Measurements from ENCODE around the gene GARIN5B. TPM values are rescaled to one million over a fixed set of nuclear protein-coding genes. Genes with fewer than 3 reads are reported as not detected.

Gene GARIN5B
- polyA plus RNA-seq, 2 of the 4 experiments (the other 2 are of a cell fraction) = 0.05 TPM; not detected in 1

DNA sequence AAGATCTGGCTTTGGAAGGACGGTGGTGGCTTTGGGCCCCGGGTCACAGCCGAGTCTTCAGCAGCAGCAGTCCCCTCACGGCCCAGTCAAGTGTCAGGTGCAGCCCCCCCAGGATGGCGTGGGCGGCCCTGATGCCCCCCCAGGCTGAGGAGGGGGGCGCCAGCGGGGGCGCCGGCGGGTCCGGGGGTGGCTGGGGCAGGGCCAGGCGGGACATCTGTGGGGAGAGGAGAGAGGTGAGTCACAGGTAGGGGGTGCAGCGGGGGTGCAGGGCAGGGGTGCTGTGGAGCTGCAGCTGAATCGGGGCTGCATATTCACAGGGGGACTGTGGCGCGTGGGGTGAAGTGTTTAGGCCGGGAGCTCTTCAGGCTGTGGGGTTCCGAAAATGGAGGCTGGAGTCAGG is 2.9 kb upstream of the GARIN5B start (continued):
- TF ChIP-seq, protein P1, sequence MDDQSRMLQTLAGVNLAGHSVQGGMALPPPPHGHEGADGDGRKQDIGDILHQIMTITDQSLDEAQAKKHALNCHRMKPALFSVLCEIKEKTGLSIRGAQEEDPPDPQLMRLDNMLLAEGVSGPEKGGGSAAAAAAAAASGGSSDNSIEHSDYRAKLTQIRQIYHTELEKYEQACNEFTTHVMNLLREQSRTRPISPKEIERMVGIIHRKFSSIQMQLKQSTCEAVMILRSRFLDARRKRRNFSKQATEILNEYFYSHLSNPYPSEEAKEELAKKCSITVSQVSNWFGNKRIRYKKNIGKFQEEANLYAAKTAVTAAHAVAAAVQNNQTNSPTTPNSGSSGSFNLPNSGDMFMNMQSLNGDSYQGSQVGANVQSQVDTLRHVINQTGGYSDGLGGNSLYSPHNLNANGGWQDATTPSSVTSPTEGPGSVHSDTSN (IDR thresholded peaks at IDR 0.05) = no peak
- peak in 1 of 2 experiments; percentile 26; a peak in 1 of 5 replicates for TF ChIP-seq JUN (IDR thresholded peaks at IDR 0.05)
- no peak for TF ChIP-seq RNF2 (IDR thresholded peaks at IDR 0.05; ENCODE audit: borderline replicate concordance, low read depth)
- no peak for TF ChIP-seq HOXA7 (CRISPR knock-in tag; IDR thresholded peaks at IDR 0.05)
- no peak for TF ChIP-seq HOXB5 (CRISPR knock-in tag; IDR thresholded peaks at IDR 0.05)

DNA sequence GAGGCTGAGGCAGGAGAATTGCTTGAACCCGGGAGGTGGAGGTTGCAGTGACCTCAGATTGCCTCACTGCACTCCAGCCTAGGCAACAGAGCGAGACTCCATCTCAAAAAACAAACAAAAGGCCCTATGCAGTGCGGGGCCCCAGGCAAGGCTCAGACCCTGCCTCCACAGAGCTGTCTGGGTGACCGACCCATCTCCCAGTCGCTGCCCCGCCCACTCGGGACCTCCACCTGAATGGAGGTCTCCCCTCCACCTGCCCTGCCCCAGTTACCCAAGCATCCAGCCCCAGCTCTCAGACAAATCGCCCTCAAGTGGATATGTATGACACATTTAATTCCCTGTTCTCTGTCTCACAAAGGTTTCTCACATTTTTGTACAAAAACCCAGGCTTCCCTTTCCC is 2.2 kb upstream of the GARIN5B start:
- CTCF ChIA-PET = interaction anchor here (0.8 to 14.8 kb wide), 4 partner anchors 15 to 73 kb away, joined by 3 to 105 read pairs (median 12); partner anchors contain the start of gene KMT5C
- ATAC-seq (no peak), FAIRE-seq (no peak), DNase-seq (ENCODE audit: low read depth in 1 of 2, low spot score in 1 of 2) (no peak)
- TF ChIP-seq TFCP2L1 (CRISPR knock-in tag; IDR thresholded peaks at IDR 0.05) = 0 out of 2 replicates have a peak, but pooled peaks have one; percentile 35
- TF ChIP-seq, protein P1 (IDR thresholded peaks at IDR 0.05) = no peak
- TF ChIP-seq NR3C1 (IDR thresholded peaks at IDR 0.05) = no peak
- no peak for TF ChIP-seq FOSL2 (IDR thresholded peaks at IDR 0.05)
- TF ChIP-seq FOSL2 (CRISPR knock-in tag; IDR thresholded peaks at IDR 0.05) = no peak
- TF ChIP-seq ZNF302 (CRISPR knock-in tag; IDR thresholded peaks at IDR 0.05) = no peak
- TF ChIP-seq HOXA7 (CRISPR knock-in tag; IDR thresholded peaks at IDR 0.05) = no peak
- no peak for TF ChIP-seq SMC3 (IDR thresholded peaks at IDR 0.05)
- peak overlapping the region; percentile 93; the same call in 2 of the 3 replicates for H3K4me2 ChIP-seq
- H3K9me3 ChIP-seq = no peaks in the 10 kb centered on the region
- peaks cover 34% of the 10 kb centered on the region for H3K4me1 ChIP-seq
- POLR2A ChIA-PET = no interaction called here
- WGBS (ENCODE audit: missing lambda C conversion rate) = 85% methylated on average over 8 of the region's 8 CpGs
- peak overlapping the region in 1 of 2 experiments; percentile 68; a peak in 3 of 6 replicates for H3K27ac ChIP-seq
- H3K4me3 ChIP-seq = no peak overlapping the region

DNA sequence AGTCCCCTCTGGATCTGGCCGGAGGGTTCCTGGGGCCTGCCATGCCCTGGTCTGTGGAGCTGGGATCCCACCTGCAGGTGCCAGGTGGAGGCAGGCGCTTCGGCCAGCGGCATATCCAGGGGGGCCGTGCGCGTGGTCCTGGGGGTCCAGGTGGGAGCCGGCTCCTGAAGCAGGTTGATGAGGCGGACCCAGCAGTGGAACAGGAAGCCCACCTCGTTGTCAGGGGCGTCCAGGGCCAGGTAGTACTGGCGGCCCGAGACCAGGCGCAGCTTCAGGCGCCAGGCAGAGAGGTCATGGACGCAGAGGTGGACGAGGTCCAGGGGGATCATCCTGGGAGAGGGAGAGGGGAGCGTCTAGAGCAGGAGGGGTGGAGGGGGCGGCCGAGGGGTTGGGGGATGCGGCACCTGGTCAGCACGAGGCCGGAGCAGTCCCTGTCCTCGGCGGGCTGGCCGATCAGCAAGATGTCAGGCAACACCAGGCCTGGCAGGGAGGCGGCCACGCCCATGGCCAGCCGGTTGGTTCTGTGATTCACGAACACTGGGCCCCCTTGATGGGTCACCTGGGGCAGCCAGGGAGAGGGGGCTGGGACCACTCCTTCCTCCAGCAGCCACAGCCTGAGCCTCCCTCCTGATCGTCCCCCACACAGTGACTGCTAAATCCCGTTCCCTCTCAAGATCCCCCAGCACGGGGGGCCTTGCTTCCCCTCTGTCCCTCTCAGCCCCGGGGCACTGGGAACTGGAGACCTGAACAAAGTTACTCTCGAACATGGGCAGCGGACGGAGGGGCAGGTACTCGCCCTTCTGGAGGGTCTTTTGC is 678 bp downstream of the GARIN5B start:
- Histone ChIP-seq H3K4me2 (no peak overlapping the region), H3K27ac (peak overlapping the region in 1 of 2 experiments; percentile 47; a peak in 3 of 6 replicates), H3K4me1 (peaks cover 34% of the 10 kb centered on the region), H3K9me3 (no peaks in the 10 kb centered on the region), H3K4me3 (no peak overlapping the region)
- ChIA-PET POLR2A (interaction anchor here (2.0 kb wide), 1 partner anchor 45 kb away, joined by 4 read pairs; no protein-coding TSS in a partner anchor), CTCF (interaction anchor here (0.6 to 14.8 kb wide), 11 partner anchors 9 to 221 kb away, joined by 3 to 105 read pairs (median 3); partner anchors contain the start of gene TMEM238)
- DNase-seq (ENCODE audit: low read depth in 1 of 2, low spot score in 1 of 2) (no peak), FAIRE-seq (no peak), ATAC-seq (peak; percentile 26 to 31; a peak in 5 of 6 replicates)
- 78% methylated on average over 29 of the region's 38 CpGs for WGBS (ENCODE audit: missing lambda C conversion rate)
- no peak for TF ChIP-seq SMC3 (IDR thresholded peaks at IDR 0.05)
- TF ChIP-seq FOXS1 (CRISPR knock-in tag; IDR thresholded peaks at IDR 0.05) = no peak
- TF ChIP-seq GATA3 (IDR thresholded peaks at IDR 0.05; ENCODE audit: borderline replicate concordance) = no peak
- TF ChIP-seq EHF (CRISPR knock-in tag; IDR thresholded peaks at IDR 0.05) = no peak
- TF ChIP-seq HDAC2 (IDR thresholded peaks at IDR 0.05) = no peak
- TF ChIP-seq EP300 (IDR thresholded peaks at IDR 0.05) = no peak
- TF ChIP-seq, protein P2, sequence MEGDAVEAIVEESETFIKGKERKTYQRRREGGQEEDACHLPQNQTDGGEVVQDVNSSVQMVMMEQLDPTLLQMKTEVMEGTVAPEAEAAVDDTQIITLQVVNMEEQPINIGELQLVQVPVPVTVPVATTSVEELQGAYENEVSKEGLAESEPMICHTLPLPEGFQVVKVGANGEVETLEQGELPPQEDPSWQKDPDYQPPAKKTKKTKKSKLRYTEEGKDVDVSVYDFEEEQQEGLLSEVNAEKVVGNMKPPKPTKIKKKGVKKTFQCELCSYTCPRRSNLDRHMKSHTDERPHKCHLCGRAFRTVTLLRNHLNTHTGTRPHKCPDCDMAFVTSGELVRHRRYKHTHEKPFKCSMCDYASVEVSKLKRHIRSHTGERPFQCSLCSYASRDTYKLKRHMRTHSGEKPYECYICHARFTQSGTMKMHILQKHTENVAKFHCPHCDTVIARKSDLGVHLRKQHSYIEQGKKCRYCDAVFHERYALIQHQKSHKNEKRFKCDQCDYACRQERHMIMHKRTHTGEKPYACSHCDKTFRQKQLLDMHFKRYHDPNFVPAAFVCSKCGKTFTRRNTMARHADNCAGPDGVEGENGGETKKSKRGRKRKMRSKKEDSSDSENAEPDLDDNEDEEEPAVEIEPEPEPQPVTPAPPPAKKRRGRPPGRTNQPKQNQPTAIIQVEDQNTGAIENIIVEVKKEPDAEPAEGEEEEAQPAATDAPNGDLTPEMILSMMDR (IDR thresholded peaks at IDR 0.05) = no peak
- no peak for TF ChIP-seq HOXB5 (CRISPR knock-in tag; IDR thresholded peaks at IDR 0.05)
- no peak for TF ChIP-seq POLR2AphosphoS2 (conservative IDR thresholded peaks at IDR 0.05; ENCODE audit: low read length)
- no peak for TF ChIP-seq FOSL2 (IDR thresholded peaks at IDR 0.05)
- no peak for TF ChIP-seq FOSL2 (CRISPR knock-in tag; IDR thresholded peaks at IDR 0.05)
- TF ChIP-seq, protein P3, sequence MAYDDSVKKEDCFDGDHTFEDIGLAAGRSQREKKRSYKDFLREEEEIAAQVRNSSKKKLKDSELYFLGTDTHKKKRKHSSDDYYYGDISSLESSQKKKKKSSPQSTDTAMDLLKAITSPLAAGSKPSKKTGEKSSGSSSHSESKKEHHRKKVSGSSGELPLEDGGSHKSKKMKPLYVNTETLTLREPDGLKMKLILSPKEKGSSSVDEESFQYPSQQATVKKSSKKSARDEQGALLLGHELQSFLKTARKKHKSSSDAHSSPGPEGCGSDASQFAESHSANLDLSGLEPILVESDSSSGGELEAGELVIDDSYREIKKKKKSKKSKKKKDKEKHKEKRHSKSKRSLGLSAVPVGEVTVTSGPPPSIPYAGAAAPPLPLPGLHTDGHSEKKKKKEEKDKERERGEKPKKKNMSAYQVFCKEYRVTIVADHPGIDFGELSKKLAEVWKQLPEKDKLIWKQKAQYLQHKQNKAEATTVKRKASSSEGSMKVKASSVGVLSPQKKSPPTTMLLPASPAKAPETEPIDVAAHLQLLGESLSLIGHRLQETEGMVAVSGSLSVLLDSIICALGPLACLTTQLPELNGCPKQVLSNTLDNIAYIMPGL (CRISPR knock-in tag; IDR thresholded peaks at IDR 0.05; ENCODE audit: borderline replicate concordance) = no peak
- no peak for TF ChIP-seq MYC (IDR thresholded peaks at IDR 0.05; ENCODE audit: borderline replicate concordance, low read length)
- TF ChIP-seq TFCP2L1 (CRISPR knock-in tag; IDR thresholded peaks at IDR 0.05) = no peak
- TF ChIP-seq, protein P4, sequence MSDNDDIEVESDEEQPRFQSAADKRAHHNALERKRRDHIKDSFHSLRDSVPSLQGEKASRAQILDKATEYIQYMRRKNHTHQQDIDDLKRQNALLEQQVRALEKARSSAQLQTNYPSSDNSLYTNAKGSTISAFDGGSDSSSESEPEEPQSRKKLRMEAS (IDR thresholded peaks at IDR 0.05) = no peak
- TF ChIP-seq ZSCAN20 (CRISPR knock-in tag; IDR thresholded peaks at IDR 0.05) = no peak
- TF ChIP-seq BHLHE40 (IDR thresholded peaks at IDR 0.05; ENCODE audit: low read depth, low read length) = no peak
- TF ChIP-seq RCOR1 (IDR thresholded peaks at IDR 0.05; ENCODE audit: low read depth, low read length) = no peak
- TF ChIP-seq RAD21 (conservative IDR thresholded peaks at IDR 0.05 in 1 of 2, IDR thresholded peaks at IDR 0.05 in 1 of 2) = no peak
- TF ChIP-seq, protein P1 (IDR thresholded peaks at IDR 0.05) = no peak
- no peak for TF ChIP-seq ZNF302 (CRISPR knock-in tag; IDR thresholded peaks at IDR 0.05)

Measured in A549 (cell line).